K562 (cell line): Measurements from ENCODE around the gene C1orf216. TPM values are rescaled to one million over a fixed set of nuclear protein-coding genes. Genes with fewer than 3 reads are reported as not detected.

Experiments
- ARID2 ChIP-seq: fragments of 450-650 bp; IDR thresholded peaks from 2 replicates; pipeline ENCODE4 v1.6.1; 2017; ENCODE audit warnings: antibody characterized with exemption, mild to moderate bottlenecking
- ELF1 ChIP-seq: fragments of 200-800 bp; sonication (Bioruptor generic); IDR thresholded peaks from 2 replicates; pipeline ENCODE4 v1.6.1; 2016; ENCODE audit warnings: missing genetic modification characterization, missing compliant biosample characterization
- EZH2 ChIP-seq: IDR thresholded peaks from 2 replicates; pipeline ENCODE4 v1.6.1; 2012; ENCODE audit warnings: low read depth, mild to moderate bottlenecking, inconsistent platforms, low read length, borderline replicate concordance
- JUND ChIP-seq, 2 experiments: IDR thresholded peaks; 2 replicates in 1 of 2; 3 replicates in 1 of 2; pipeline ENCODE4 v1.6.1; 2011; ENCODE audit warnings: borderline replicate concordance in 2 of 2, low read depth in 2 of 2, low read length in 2 of 2, improper control_type of control experiment in 1 of 2, missing biosample characterization in 1 of 2, missing genetic modification characterization in 1 of 2, missing genetic modification reagents in 1 of 2
- MAFK ChIP-seq: IDR thresholded peaks from 2 replicates; pipeline ENCODE4 v1.6.1; 2011; ENCODE audit warnings: low read length, improper control_type of control experiment
- NBN ChIP-seq: fragments of 450-650 bp; IDR thresholded peaks from 2 replicates; pipeline ENCODE4 v1.6.1; 2016; ENCODE audit warnings: low read depth, mild to moderate bottlenecking
- RNF2 ChIP-seq: sonication (generic); IDR thresholded peaks from 2 replicates; pipeline ENCODE4 v1.6.1; 2016
- SMC3 ChIP-seq: conservative IDR thresholded peaks from 2 replicates; pipeline ENCODE4 v1.6.1; 2011; ENCODE audit warnings: low read depth, low read length, improper control_type of control experiment; ENCODE audit not compliant: insufficient read depth
- SP1 ChIP-seq: sonication (generic); formaldehyde crosslinking; IDR thresholded peaks from 2 replicates; pipeline ENCODE4 v1.8.1; 2022; ENCODE audit warnings: mild to moderate bottlenecking, missing genetic modification reagents
- TBP ChIP-seq: optimal IDR thresholded peaks from 2 replicates; pipeline ENCODE3; 2011; ENCODE audit warnings: low read depth, low read length, improper control_type of control experiment
- ZC3H11A ChIP-seq: IDR thresholded peaks from 2 replicates; pipeline ENCODE4 v1.6.1; 2012; ENCODE audit warnings: low read depth, low read length, improper control_type of control experiment
- ZNF217 ChIP-seq: sonication (generic); formaldehyde crosslinking; IDR thresholded peaks from 2 replicates; pipeline ENCODE4 v1.8.0; 2022; ENCODE audit warnings: mild to moderate bottlenecking, missing genetic modification reagents
- ZNF24 ChIP-seq: fragments of 450-650 bp; IDR thresholded peaks from 2 replicates; pipeline ENCODE4 v1.6.1; 2016
- polyA plus RNA-seq, 8 experiments: library from polyadenylated mRNA; depleted of rRNA in 4 of 8; stranded (reverse) in 5 of 8; unstranded in 3 of 8; fragments of >200 nt; fragmentation: Nextera tagmentation in 2 of 8; fragmentation: Illumina TruSeq in 1 of 8; extraction: Ambion mirVana in 2 of 8; extraction: Trizol in 1 of 8; gene quantifications; 2 replicates each; pipeline versions ENCODE4 v1.2.1 to v1.2.3, GENCODE V29; 2011 to 2014; ENCODE audit warnings: inconsistent platforms in 1 of 8, missing spikeins in 1 of 8
- total RNA-seq, 7 experiments: library from RNA; depleted of rRNA in 6 of 7; stranded (reverse); fragments of >200 nt in 6 of 7; fragmentation: Illumina TruSeq in 2 of 7; extraction: Trizol in 2 of 7; gene quantifications; 2 replicates each; pipeline versions ENCODE4 v1.2.1 to v1.2.3, GENCODE V29; 2011 to 2021; ENCODE audit warnings: low replicate concordance in 1 of 7
- TF ChIP-seq, protein P1 (sequence below), 3 experiments: IDR thresholded peaks in 2 of 3; conservative IDR thresholded peaks in 1 of 3; 2 replicates each; pipeline ENCODE4 v1.5.1; 2011 to 2012; ENCODE audit warnings: low read length in 3 of 3, mild to moderate bottlenecking in 3 of 3, control low read depth in 2 of 3, improper control_type of control experiment in 1 of 3, inconsistent platforms in 1 of 3, low read depth in 1 of 3, mixed read lengths in 1 of 3, moderate library complexity in 1 of 3; ENCODE audit not compliant: insufficient read depth in 2 of 3
- TF ChIP-seq, protein P2 (sequence below): fragments of 450-650 bp; formaldehyde crosslinking; IDR thresholded peaks from 2 replicates; pipeline ENCODE4 v1.4.0; 2020; ENCODE audit warnings: mild to moderate bottlenecking, moderate library complexity
- TF ChIP-seq, protein P3 (sequence below), 2 experiments: fragments of 450-650 bp in 1 of 2; IDR thresholded peaks; 2 replicates each; pipeline ENCODE4 v1.6.1; 2011 to 2017; ENCODE audit warnings: low read depth in 2 of 2, antibody characterized with exemption in 1 of 2, borderline replicate concordance in 1 of 2, low read length in 1 of 2, mild to moderate bottlenecking in 1 of 2, mixed read lengths in 1 of 2; ENCODE audit not compliant: control insufficient read depth in 1 of 2
- TF ChIP-seq, protein P4 (sequence below): sonication (generic); formaldehyde crosslinking; IDR thresholded peaks from 2 replicates; pipeline ENCODE4 v1.9.0; 2022; ENCODE audit warnings: mild to moderate bottlenecking, missing genetic modification reagents

C1orf216 gene
- total and polyA plus RNA-seq, 9 of the 15 experiments (the other 6 are each of a cell fraction or from before 2014, with no cell fraction given) = 3.4 to 25.1 (median 15.0) TPM

DNA sequence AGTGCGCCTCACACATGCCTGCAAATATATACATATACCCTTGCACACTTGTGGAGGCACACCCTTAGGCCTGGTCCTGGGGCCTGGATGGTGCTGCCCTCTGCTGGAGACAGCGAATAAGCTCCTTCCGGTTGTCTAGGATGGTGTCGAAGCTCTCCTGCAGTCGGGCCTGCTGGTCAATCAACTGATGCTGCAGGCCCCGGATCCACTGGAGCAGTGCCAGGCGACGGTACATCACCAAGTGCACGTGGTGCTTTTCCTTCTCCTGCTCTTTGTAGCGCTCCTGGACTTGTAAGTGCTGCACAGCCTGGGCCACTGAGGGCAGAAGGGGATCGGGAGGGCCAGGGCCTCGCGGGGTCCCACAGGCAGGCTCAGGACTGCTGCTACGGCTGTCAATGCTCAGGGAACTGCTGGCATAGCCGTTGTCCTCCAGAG lies 3.1 kb downstream of the C1orf216 start (continued):
- TF ChIP-seq, protein P1, sequence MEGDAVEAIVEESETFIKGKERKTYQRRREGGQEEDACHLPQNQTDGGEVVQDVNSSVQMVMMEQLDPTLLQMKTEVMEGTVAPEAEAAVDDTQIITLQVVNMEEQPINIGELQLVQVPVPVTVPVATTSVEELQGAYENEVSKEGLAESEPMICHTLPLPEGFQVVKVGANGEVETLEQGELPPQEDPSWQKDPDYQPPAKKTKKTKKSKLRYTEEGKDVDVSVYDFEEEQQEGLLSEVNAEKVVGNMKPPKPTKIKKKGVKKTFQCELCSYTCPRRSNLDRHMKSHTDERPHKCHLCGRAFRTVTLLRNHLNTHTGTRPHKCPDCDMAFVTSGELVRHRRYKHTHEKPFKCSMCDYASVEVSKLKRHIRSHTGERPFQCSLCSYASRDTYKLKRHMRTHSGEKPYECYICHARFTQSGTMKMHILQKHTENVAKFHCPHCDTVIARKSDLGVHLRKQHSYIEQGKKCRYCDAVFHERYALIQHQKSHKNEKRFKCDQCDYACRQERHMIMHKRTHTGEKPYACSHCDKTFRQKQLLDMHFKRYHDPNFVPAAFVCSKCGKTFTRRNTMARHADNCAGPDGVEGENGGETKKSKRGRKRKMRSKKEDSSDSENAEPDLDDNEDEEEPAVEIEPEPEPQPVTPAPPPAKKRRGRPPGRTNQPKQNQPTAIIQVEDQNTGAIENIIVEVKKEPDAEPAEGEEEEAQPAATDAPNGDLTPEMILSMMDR (IDR thresholded peaks at IDR 0.05 in 2 of 3, conservative IDR thresholded peaks at IDR 0.05 in 1 of 3; ENCODE audit: insufficient read depth in 2 of 3, low read depth in 1 of 3, low read length in 3 of 3) = peak; percentile 92 to 98 (median 94)
- TF ChIP-seq ELF1 (tag) = peak; percentile 49; the same call in 1 of the 2 replicates
- TF ChIP-seq NBN = no peak
- no peak; the same call in 1 of the 2 replicates for TF ChIP-seq SP1 (CRISPR knock-in tag)
- TF ChIP-seq, protein P2, sequence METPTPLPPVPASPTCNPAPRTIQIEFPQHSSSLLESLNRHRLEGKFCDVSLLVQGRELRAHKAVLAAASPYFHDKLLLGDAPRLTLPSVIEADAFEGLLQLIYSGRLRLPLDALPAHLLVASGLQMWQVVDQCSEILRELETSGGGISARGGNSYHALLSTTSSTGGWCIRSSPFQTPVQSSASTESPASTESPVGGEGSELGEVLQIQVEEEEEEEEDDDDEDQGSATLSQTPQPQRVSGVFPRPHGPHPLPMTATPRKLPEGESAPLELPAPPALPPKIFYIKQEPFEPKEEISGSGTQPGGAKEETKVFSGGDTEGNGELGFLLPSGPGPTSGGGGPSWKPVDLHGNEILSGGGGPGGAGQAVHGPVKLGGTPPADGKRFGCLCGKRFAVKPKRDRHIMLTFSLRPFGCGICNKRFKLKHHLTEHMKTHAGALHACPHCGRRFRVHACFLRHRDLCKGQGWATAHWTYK = no peak
- no peak for TF ChIP-seq ZNF24
- TF ChIP-seq JUND (IDR thresholded peaks at IDR 0.05; ENCODE audit: borderline replicate concordance, low read depth, low read length) = peak; percentile 31; the same call in 1 of the 2 replicates
- TF ChIP-seq JUND (tag; IDR thresholded peaks at IDR 0.05; ENCODE audit: borderline replicate concordance, low read depth, low read length) = peak; percentile 31; the same call in 1 of the 3 replicates
- peak; percentile 89 for TF ChIP-seq SMC3
- no peak for TF ChIP-seq RNF2
- TF ChIP-seq EZH2 = no peak
- peak; percentile 66; the same call in 1 of the 2 replicates for TF ChIP-seq ARID2
- 0 out of 2 replicates have a peak, but pooled peaks have one; percentile 20 for TF ChIP-seq MAFK
- 0 out of 2 replicates have a peak, but pooled peaks have one; percentile 57 for TF ChIP-seq ZC3H11A
- TF ChIP-seq, protein P3, sequence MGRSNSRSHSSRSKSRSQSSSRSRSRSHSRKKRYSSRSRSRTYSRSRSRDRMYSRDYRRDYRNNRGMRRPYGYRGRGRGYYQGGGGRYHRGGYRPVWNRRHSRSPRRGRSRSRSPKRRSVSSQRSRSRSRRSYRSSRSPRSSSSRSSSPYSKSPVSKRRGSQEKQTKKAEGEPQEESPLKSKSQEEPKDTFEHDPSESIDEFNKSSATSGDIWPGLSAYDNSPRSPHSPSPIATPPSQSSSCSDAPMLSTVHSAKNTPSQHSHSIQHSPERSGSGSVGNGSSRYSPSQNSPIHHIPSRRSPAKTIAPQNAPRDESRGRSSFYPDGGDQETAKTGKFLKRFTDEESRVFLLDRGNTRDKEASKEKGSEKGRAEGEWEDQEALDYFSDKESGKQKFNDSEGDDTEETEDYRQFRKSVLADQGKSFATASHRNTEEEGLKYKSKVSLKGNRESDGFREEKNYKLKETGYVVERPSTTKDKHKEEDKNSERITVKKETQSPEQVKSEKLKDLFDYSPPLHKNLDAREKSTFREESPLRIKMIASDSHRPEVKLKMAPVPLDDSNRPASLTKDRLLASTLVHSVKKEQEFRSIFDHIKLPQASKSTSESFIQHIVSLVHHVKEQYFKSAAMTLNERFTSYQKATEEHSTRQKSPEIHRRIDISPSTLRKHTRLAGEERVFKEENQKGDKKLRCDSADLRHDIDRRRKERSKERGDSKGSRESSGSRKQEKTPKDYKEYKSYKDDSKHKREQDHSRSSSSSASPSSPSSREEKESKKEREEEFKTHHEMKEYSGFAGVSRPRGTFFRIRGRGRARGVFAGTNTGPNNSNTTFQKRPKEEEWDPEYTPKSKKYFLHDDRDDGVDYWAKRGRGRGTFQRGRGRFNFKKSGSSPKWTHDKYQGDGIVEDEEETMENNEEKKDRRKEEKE (IDR thresholded peaks at IDR 0.05; ENCODE audit: borderline replicate concordance in 1 of 2, control insufficient read depth in 1 of 2, low read depth in 2 of 2, low read length in 1 of 2) = no peak
- TF ChIP-seq TBP = no peak
- no peak for TF ChIP-seq ZNF217 (CRISPR knock-in tag)
- TF ChIP-seq, protein P4, sequence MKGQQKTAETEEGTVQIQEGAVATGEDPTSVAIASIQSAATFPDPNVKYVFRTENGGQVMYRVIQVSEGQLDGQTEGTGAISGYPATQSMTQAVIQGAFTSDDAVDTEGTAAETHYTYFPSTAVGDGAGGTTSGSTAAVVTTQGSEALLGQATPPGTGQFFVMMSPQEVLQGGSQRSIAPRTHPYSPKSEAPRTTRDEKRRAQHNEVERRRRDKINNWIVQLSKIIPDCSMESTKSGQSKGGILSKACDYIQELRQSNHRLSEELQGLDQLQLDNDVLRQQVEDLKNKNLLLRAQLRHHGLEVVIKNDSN (CRISPR knock-in tag) = no peak
